K562 (cell line): ENCODE results near the gene PRKD2. TPM values are rescaled to one million over a fixed set of nuclear protein-coding genes. Genes with fewer than 3 reads are reported as not detected.

Experiments
- ATAC-seq: fragments of 200-7000 bp; cut with Tn5 transposase; 3 replicates; pipeline ENCODE4 v1.9.1; 2020; ENCODE audit warnings: moderate library complexity
- BruUV-seq: library from RNA; stranded (reverse); fragments of 400-500 nt; replicated peaks from 2 replicates; lab custom pipeline; 2021; lab: Mats Ljungman, UMichigan
- CTCF ChIA-PET: fragments of 300-600 bp; formaldehyde crosslinking; extraction: SDS; loops from one replicate; lab custom pipeline; 2021; ENCODE audit warnings: low intra/inter-chr PET ratio; lab: Yijun Ruan, JAX
- POLR2A ChIA-PET: fragments of 300-600, 350-650 bp; sonication (Branson Sonifier 250); formaldehyde crosslinking; extraction: SDS; loops from one replicate; lab custom pipeline; 2021; ENCODE audit warnings: antibody characterized with exemption, inconsistent platforms; lab: Yijun Ruan, JAX
- DNase-seq, 4 experiments: peaks; one replicate each; pipeline versions ENCODE4 v3.0.0 to v3.0.0-alpha.2; 2011 to 2018; ENCODE audit warnings: low spot score in 3 of 4, mixed read lengths in 3 of 4; ENCODE audit errors: extremely low read depth in 1 of 4
- FAIRE-seq: peaks from 2 replicates; lab custom pipeline; 2011; peaks lifted over from hg19 to GRCh38; lab: Jason Lieb, UNC
- H2AFZ ChIP-seq: 2 replicates; pipeline ENCODE4 v1.6.0; 2011; ENCODE audit warnings: low read depth, low read length, control low read depth, inconsistent platforms
- H3K27ac ChIP-seq: fragments of 200-600 bp; 3 replicates; pipeline ENCODE4 v1.8.0; 2011; ENCODE audit warnings: low read depth, mild to moderate bottlenecking, control low read depth, inconsistent platforms, low read length, moderate library complexity, mixed read lengths; ENCODE audit errors: extremely low read depth
- H3K27me3 ChIP-seq, 2 experiments: fragments of 300-600 bp in 1 of 2; 2 replicates in 1 of 2; 3 replicates in 1 of 2; pipeline versions ENCODE4 v1.6.0 to v1.8.0; 2011; ENCODE audit warnings: inconsistent platforms in 2 of 2, low read length in 2 of 2, mild to moderate bottlenecking in 1 of 2, mixed read lengths in 1 of 2, moderate library complexity in 1 of 2; ENCODE audit not compliant: control insufficient read depth in 2 of 2, insufficient read depth in 2 of 2
- H3K36me3 ChIP-seq: fragments of 300-600 bp; 3 replicates; pipeline ENCODE4 v1.8.0; 2011; ENCODE audit warnings: mild to moderate bottlenecking, low read length, inconsistent platforms; ENCODE audit not compliant: control insufficient read depth, insufficient read depth
- H3K4me1 ChIP-seq, 2 experiments: fragments of 200-600 bp in 1 of 2; replicated peaks in 1 of 2; 2 replicates in 1 of 2; 3 replicates in 1 of 2; pipeline versions ENCODE4 v1.5.1 to v1.8.0; 2011; ENCODE audit warnings: inconsistent platforms in 2 of 2, low read length in 2 of 2, mild to moderate bottlenecking in 1 of 2, mixed read lengths in 1 of 2, moderate library complexity in 1 of 2; ENCODE audit not compliant: control insufficient read depth in 2 of 2, insufficient read depth in 2 of 2
- H3K4me2 ChIP-seq: 2 replicates; pipeline ENCODE4 v1.6.1; 2011; ENCODE audit warnings: low read length, control low read depth, inconsistent platforms, mixed read lengths; ENCODE audit not compliant: insufficient read depth
- H3K4me3 ChIP-seq: fragments of 200-600 bp; sonication (generic), shearing (Covaris generic); 2 replicates; pipeline ENCODE4 v1.5.1; 2016; ENCODE audit warnings: control low read depth, inconsistent platforms
- H3K79me2 ChIP-seq: fragments of 200-600 bp; 3 replicates; pipeline ENCODE4 v1.8.0; 2011; ENCODE audit warnings: low read length, inconsistent platforms; ENCODE audit not compliant: control insufficient read depth, insufficient read depth
- H3K9ac ChIP-seq, 2 experiments: 2 replicates each; pipeline versions ENCODE4 v1.6.0 to v1.6.1; 2011; ENCODE audit warnings: low read depth in 2 of 2, low read length in 2 of 2, control low read depth in 1 of 2, inconsistent platforms in 1 of 2, mild to moderate bottlenecking in 1 of 2, mixed read lengths in 1 of 2; ENCODE audit not compliant: insufficient read depth in 1 of 2
- H3K9me1 ChIP-seq: one replicate; pipeline ENCODE4 v1.6.0; 2011; ENCODE audit warnings: inconsistent platforms, mild to moderate bottlenecking, low read length, moderate library complexity; ENCODE audit not compliant: control insufficient read depth, insufficient read depth
- H3K9me3 ChIP-seq: replicated peaks from 2 replicates; pipeline ENCODE4 v1.5.1; 2011; ENCODE audit warnings: low read depth, low read length, inconsistent platforms; ENCODE audit not compliant: control insufficient read depth, insufficient read depth
- H4K20me1 ChIP-seq: replicated peaks from 2 replicates; pipeline ENCODE4 v1.6.1; 2011; ENCODE audit warnings: low read length, inconsistent platforms, mixed read lengths; ENCODE audit not compliant: control insufficient read depth, insufficient read depth
- ADNP ChIP-seq: fragments of 200-800 bp; sonication (Bioruptor generic); IDR thresholded peaks from 2 replicates; pipeline ENCODE4 v1.6.1; 2016; ENCODE audit warnings: missing genetic modification characterization, missing compliant biosample characterization
- BCOR ChIP-seq: fragments of 450-650 bp; IDR thresholded peaks from 2 replicates; pipeline ENCODE4 v1.6.1; 2016
- BRD4 ChIP-seq: fragments of 200-600 bp; sonication (generic); IDR thresholded peaks from 2 replicates; pipeline ENCODE4 v1.6.1; 2017; ENCODE audit warnings: inconsistent platforms
- CHD4 ChIP-seq: fragments of 200-600 bp; sonication (generic); IDR thresholded peaks from 3 replicates; pipeline ENCODE4 v1.6.1; 2012; ENCODE audit warnings: low read depth, mild to moderate bottlenecking, mixed read lengths, low read length, inconsistent platforms; ENCODE audit not compliant: insufficient read depth, insufficient replicate concordance, poor library complexity, severe bottlenecking
- HDAC2 ChIP-seq: fragments of 450-650 bp; IDR thresholded peaks from 2 replicates; pipeline ENCODE4 v1.6.1; 2016; ENCODE audit warnings: mild to moderate bottlenecking
- KDM1A ChIP-seq, 2 experiments: fragments of 450-650 bp; IDR thresholded peaks; 2 replicates each; pipeline ENCODE4 v1.6.1; 2016; ENCODE audit warnings: mild to moderate bottlenecking in 2 of 2
- PHF20 ChIP-seq: fragments of 450-650 bp; IDR thresholded peaks from 2 replicates; pipeline ENCODE4 v1.6.1; 2018; ENCODE audit not compliant: partially characterized antibody
- PTBP1 ChIP-seq: fragments of 200-400 bp; formaldehyde crosslinking; IDR thresholded peaks from 2 replicates; pipeline ENCODE4 v1.6.1; 2017; ENCODE audit warnings: low read depth, low read length
- RBM25 ChIP-seq: fragments of 200-400 bp; formaldehyde crosslinking; IDR thresholded peaks from 2 replicates; pipeline ENCODE4 v1.6.1; 2018; ENCODE audit warnings: low read length, low read depth, moderate library complexity; ENCODE audit not compliant: severe bottlenecking
- SMARCA5 ChIP-seq: fragments of 450-650 bp; IDR thresholded peaks from 2 replicates; pipeline ENCODE4 v1.6.1; 2016
- ZFP36 ChIP-seq: fragments of 150-350 bp; IDR thresholded peaks from 2 replicates; pipeline ENCODE4 v1.6.1; 2018; ENCODE audit warnings: low read length, low read depth; ENCODE audit not compliant: partially characterized antibody
- ZNF589 ChIP-seq: fragments of 200-800 bp; sonication (Bioruptor generic); IDR thresholded peaks from 2 replicates; pipeline ENCODE4 v1.6.1; 2016; ENCODE audit warnings: low read depth, missing genetic modification characterization, missing compliant biosample characterization
- WGBS: fragments of 100-300 bp; shearing (Covaris generic); methylation state at CpG from one replicate; pipeline ENCODE4 v1.1.6; 2016; ENCODE audit warnings: low coverage, mixed read lengths; ENCODE audit not compliant: insufficient coverage; ENCODE audit errors: missing lambda C conversion rate; 5-methylcytosine and 5-hydroxymethylcytosine counted together
- in situ Hi-C: fragments of 300-500 bp; cut with MboI; formaldehyde crosslinking; loops from 4 replicates; pipeline ENCODE4 v1.15.0; 2018; ENCODE audit warnings: inconsistent platforms, mixed read lengths
- intact Hi-C: fragments of 100-400 bp; cut with micrococcal nuclease; formaldehyde crosslinking; loops from 2 replicates; pipeline ENCODE4 v1.14.2; 2022
- polyA plus RNA-seq, 8 experiments: library from polyadenylated mRNA; depleted of rRNA in 4 of 8; stranded (reverse) in 5 of 8; unstranded in 3 of 8; fragments of >200 nt; fragmentation: Nextera tagmentation in 2 of 8; fragmentation: Illumina TruSeq in 1 of 8; extraction: Ambion mirVana in 2 of 8; extraction: Trizol in 1 of 8; gene quantifications; 2 replicates each; pipeline versions ENCODE4 v1.2.1 to v1.2.3, GENCODE V29; 2011 to 2014; ENCODE audit warnings: inconsistent platforms in 1 of 8, missing spikeins in 1 of 8
- total RNA-seq, 7 experiments: library from RNA; depleted of rRNA in 6 of 7; stranded (reverse); fragments of >200 nt in 6 of 7; fragmentation: Illumina TruSeq in 2 of 7; extraction: Trizol in 2 of 7; gene quantifications; 2 replicates each; pipeline versions ENCODE4 v1.2.1 to v1.2.3, GENCODE V29; 2011 to 2021; ENCODE audit warnings: low replicate concordance in 1 of 7
- TF ChIP-seq, protein P1 (sequence below): IDR thresholded peaks from 3 replicates; pipeline ENCODE4 v1.6.1; 2011; ENCODE audit warnings: borderline replicate concordance, mild to moderate bottlenecking; ENCODE audit not compliant: insufficient read length, insufficient read depth
- TF ChIP-seq, protein P2 (sequence below): sonication (generic); formaldehyde crosslinking; IDR thresholded peaks from 2 replicates; pipeline ENCODE4 v1.8.0; 2022; ENCODE audit warnings: mild to moderate bottlenecking, missing genetic modification reagents

Gene PRKD2
- total and polyA plus RNA-seq, 9 of the 15 experiments (the other 6 are each of a cell fraction or from before 2014, with no cell fraction given), result 1.8 to 60.0 (median 15.0) TPM

DNA sequence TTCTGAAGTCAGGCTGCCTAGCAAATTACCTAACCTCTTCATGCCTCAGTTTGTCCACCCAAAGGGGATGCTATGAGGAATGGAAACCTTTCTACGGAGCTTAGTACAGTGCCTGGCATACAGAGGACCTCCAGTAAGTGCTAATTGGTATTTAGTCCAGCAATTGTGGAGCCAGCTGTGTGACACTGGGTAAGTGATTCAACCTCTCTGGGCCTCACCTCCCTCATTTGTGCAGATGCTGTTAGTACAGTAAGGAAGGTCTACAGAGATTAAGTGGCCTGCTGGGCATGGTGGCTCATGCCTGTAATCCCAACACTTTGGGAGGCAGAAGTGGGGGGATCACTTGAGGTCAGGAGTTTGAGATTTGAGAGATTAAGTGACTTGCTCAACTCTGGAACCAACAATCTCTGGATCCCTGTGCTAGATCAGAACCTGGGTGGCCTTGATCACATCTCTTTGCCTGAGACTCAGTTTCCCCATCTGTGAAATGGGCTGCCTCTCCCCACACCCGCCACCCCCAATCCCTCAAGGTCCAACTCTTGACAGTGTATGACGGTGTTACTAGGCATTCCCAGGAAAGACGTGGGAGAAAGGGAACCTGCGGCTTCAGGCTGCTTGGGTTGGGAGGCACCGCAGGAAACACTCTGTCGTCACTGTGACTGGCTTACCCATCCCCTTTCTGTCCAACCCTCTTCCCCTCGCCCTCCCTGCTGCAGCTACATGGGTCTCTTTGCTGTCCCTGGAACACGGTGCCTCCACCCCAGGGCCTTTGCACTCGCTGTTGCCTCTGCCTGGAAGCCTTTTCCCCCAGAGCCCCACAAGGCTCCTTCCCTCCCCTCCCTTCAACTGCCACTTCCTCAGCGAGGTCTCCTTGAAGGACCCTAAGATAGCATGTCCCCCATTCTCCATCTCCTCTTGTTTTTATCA, 18.3 kb downstream of the PRKD2 start:
- WGBS, result 87% methylated on average over 11 of the region's 11 CpGs
- FAIRE-seq (no peak), DNase-seq (no peak), ATAC-seq (no peak)
- no peaks in the 10 kb centered on the region for H3K27me3 ChIP-seq
- in situ Hi-C loops, result no loop called here
- H3K4me1 ChIP-seq, result peaks cover 12 to 19% of the 10 kb centered on the region in 2 experiments; a peak in 4 of 5 replicates
- H3K27ac ChIP-seq, result peak overlapping the region; percentile 37; the same call in 1 of the 3 replicates
- H3K4me2 ChIP-seq, result no peak overlapping the region
- H4K20me1 ChIP-seq, result 0 out of 2 replicates have a peak, but pooled peaks cover 3% of the 10 kb centered on the region
- ChIA-PET POLR2A (interaction anchor here (0.6 to 0.7 kb wide), 4 partner anchors 42 to 125 kb away, joined by 3 to 4 read pairs (median 3); no protein-coding TSS in a partner anchor), CTCF (no interaction called here)
- H3K4me3 ChIP-seq, result no peak overlapping the region
- BruUV-seq, result no TSS peak
- peaks cover 78% of the 10 kb centered on the region for H3K36me3 ChIP-seq
- TF ChIP-seq ADNP (tag), result peak; percentile 93
- TF ChIP-seq SMARCA5, result peak; percentile 74; the same call in 1 of the 2 replicates
- peak; percentile 36 for TF ChIP-seq PTBP1
- TF ChIP-seq CHD4, result peak; percentile 86
- peak in 1 of 2 experiments; percentile 63; a peak in 2 of 4 replicates for TF ChIP-seq KDM1A (IDR thresholded peaks at IDR 0.05)
- peak; percentile 22 for TF ChIP-seq PHF20
- TF ChIP-seq BCOR, result peak; percentile 95
- peak; percentile 60; the same call in 1 of the 2 replicates for TF ChIP-seq HDAC2
- TF ChIP-seq RBM25, result peak; percentile 79
- peak; percentile 70 for TF ChIP-seq ZFP36
- TF ChIP-seq, protein P1, sequence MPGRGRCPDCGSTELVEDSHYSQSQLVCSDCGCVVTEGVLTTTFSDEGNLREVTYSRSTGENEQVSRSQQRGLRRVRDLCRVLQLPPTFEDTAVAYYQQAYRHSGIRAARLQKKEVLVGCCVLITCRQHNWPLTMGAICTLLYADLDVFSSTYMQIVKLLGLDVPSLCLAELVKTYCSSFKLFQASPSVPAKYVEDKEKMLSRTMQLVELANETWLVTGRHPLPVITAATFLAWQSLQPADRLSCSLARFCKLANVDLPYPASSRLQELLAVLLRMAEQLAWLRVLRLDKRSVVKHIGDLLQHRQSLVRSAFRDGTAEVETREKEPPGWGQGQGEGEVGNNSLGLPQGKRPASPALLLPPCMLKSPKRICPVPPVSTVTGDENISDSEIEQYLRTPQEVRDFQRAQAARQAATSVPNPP, result no peak
- TF ChIP-seq ZNF589 (CRISPR knock-in tag), result 0 out of 2 replicates have a peak, but pooled peaks have one; percentile 35
- no peak for TF ChIP-seq BRD4
- TF ChIP-seq, protein P2, sequence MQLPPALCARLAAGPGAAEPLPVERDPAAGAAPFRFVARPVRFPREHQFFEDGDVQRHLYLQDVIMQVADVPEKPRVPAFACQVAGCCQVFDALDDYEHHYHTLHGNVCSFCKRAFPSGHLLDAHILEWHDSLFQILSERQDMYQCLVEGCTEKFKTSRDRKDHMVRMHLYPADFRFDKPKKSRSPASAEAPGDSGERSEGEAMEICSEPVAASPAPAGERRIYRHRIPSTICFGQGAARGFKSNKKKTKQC (CRISPR knock-in tag), result no peak
- H3K9me3 ChIP-seq, result no peaks in the 10 kb centered on the region; the same call in 1 of the 2 replicates
- H3K9ac ChIP-seq, result no peak overlapping the region
- intact Hi-C loops, result no loop called here
- H3K79me2 ChIP-seq, result peaks cover 12% of the 10 kb centered on the region; the same call in 2 of the 3 replicates
- no peaks in the 10 kb centered on the region for H3K9me1 ChIP-seq
- H2AFZ ChIP-seq, result no peak overlapping the region
